Measurements from ENCODE around the gene EBNA1BP2. TPM values are rescaled to one million over a fixed set of nuclear protein-coding genes. Genes with fewer than 3 reads are reported as not detected.
"Not testable (repeated sequence)": the region's sequence is repeated elsewhere in the genome, so short reads cannot be mapped to it uniquely, and the experiment has no call there.

Gene EBNA1BP2
- total and polyA plus RNA-seq, 2 of the 4 experiments (the other 2 are of a cell fraction): 82.8 to 135 TPM

GRCh38 chr1:43208277-43208676 is 36.2 kb upstream of the EBNA1BP2 start:
- H3K18ac ChIP-seq (ENCODE audit: low read depth, low read length); H4K20me1 ChIP-seq (ENCODE audit: insufficient read depth, low read length); H3K23ac ChIP-seq (ENCODE audit: low read depth, low read length); H3K4me3 ChIP-seq (ENCODE audit: insufficient read depth, low read depth, low read length); H3K9ac ChIP-seq (ENCODE audit: low read depth, low read length); H3K14ac ChIP-seq (replicated peaks; ENCODE audit: low read depth, low read length); intact Hi-C loops (cut with micrococcal nuclease); H3K79me1 ChIP-seq (ENCODE audit: low read depth in 1 of 2, low read length in 2 of 2); H3K27me3 ChIP-seq (ENCODE audit: control insufficient read depth, insufficient read depth, low read length); H3K56ac ChIP-seq (ENCODE audit: extremely low read depth, insufficient read depth, low read length); H3K4me2 ChIP-seq (ENCODE audit: low read depth, low read length); in situ Hi-C loops (cut with MboI; ENCODE audit: low sequenced_read_pairs); H3K36me3 ChIP-seq (ENCODE audit: control insufficient read depth, insufficient read depth, low read length); POLR2A ChIA-PET (ENCODE audit: unreplicated experiment); DNase-seq; H2AFZ ChIP-seq (replicated peaks; ENCODE audit: low read length, poor library complexity); H3K27ac ChIP-seq (ENCODE audit: insufficient read depth, low read length); BruUV-seq (replicated peaks); H4K91ac ChIP-seq (ENCODE audit: insufficient read depth, low read depth, low read length); H2AK9ac ChIP-seq (replicated peaks; ENCODE audit: low read depth, low read length, poor library complexity); dilution Hi-C loops (cut with HindIII; ENCODE audit: low sequenced_read_pairs, unreplicated experiment); ATAC-seq (ENCODE audit: low read depth); H4K8ac ChIP-seq (ENCODE audit: low read depth in 2 of 2, low read length in 2 of 2); H4K5ac ChIP-seq (ENCODE audit: low read depth, low read length); H3K9me3 ChIP-seq (ENCODE audit: control insufficient read depth, insufficient read depth, low read length); CTCF ChIA-PET: not testable (repeated sequence)
- 0 out of 2 replicates have a peak overlapping the region, but pooled peaks have one; percentile 3 for H2BK20ac ChIP-seq (ENCODE audit: low read depth, low read length)
- H3K4me1 ChIP-seq (ENCODE audit: control insufficient read depth, insufficient read depth, low read length): peaks cover 18% of the 10 kb centered on the region
- H2BK120ac ChIP-seq (ENCODE audit: low read depth, low read length): peak overlapping the region; percentile 16; the same call in 1 of the 2 replicates
- peaks cover 27% of the 10 kb centered on the region for H3K9me1 ChIP-seq (ENCODE audit: insufficient read depth, low read length)
- peak overlapping the region; percentile 54; the same call in 1 of the 2 replicates for H2AK5ac ChIP-seq (ENCODE audit: low read depth, low read length)
- H2BK5ac ChIP-seq (ENCODE audit: low read depth, low read length, poor library complexity, severe bottlenecking): peak overlapping the region; percentile 45
- peak overlapping the region; percentile 25; the same call in 2 of the 3 replicates for H2BK15ac ChIP-seq (ENCODE audit: low read depth, low read length)
- H3K4ac ChIP-seq (ENCODE audit: low read depth, low read length): 0 out of 2 replicates have a peak overlapping the region, but pooled peaks have one; percentile 15
- WGBS, 2 experiments (ENCODE audit: extremely low coverage in 2 of 2, insufficient read length in 1 of 2): no CpG with 5 or more reads among the region's 8 CpGs

Measured in IMR-90 (cell line).